ENCODE data around the gene KCNC4. TPM values are rescaled to one million over a fixed set of nuclear protein-coding genes. Genes with fewer than 3 reads are reported as not detected.

Gene KCNC4
- polyA plus RNA-seq, 1 donor from 2014 or later = 0.57 TPM

DNA sequence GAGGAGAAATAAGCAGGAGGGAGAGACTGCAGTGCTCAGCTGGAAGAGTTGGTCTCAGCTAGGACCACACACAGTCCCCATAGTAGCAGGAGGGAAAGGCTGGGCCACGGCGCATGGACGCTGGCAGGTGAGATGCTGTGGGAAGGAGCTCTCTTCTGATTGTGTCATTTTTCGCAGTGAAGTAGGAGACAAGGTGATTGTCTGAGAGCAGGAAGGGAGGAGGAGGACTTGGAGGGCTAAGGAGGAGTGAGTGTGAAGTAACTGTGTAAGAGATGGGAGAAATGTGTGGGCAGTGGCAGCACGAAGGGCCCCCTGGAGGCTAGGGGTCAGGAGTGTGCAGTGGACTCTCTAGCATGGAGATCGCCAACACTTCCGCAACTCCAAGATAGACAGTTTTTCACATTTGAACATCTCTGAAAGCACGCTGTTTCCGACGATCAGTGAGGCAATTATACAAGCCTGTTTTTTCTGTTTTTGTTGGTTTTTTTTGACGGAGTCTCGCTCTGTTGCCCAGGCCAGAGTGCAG, 26.4 kb upstream of the KCNC4 start:
- Histone ChIP-seq H3F3A (ENCODE audit: insufficient read depth, low read length, poor library complexity, severe bottlenecking) (no peaks in the 10 kb centered on the region), H3K9ac (ENCODE audit: low read length) (no peak overlapping the region), H3K79me2 (replicated peaks; ENCODE audit: insufficient read depth, low read length) (no peaks in the 10 kb centered on the region), H2AFZ (ENCODE audit: low read depth, low read length) (no peak overlapping the region), H4K20me1 (ENCODE audit: insufficient read depth) (no peaks in the 10 kb centered on the region), H3K9me3 (ENCODE audit: low read length) (no peaks in the 10 kb centered on the region), H3K36me3 (ENCODE audit: insufficient read depth, low read length) (no peaks in the 10 kb centered on the region), H3K4me2 (ENCODE audit: low read length) (no peak overlapping the region), H3K27ac (ENCODE audit: low read length) (no peak overlapping the region), H3K27me3 (ENCODE audit: insufficient read depth, low read depth, low read length) (no peaks in the 10 kb centered on the region), H3K9me2 (ENCODE audit: insufficient read depth, low read length) (no peaks in the 10 kb centered on the region), H3K4me3 (ENCODE audit: low read length) (no peak overlapping the region)
- TF ChIP-seq MXI1 (conservative IDR thresholded peaks at IDR 0.05; ENCODE audit: poor library complexity, severe bottlenecking) = no peak
- TF ChIP-seq SMC3 (conservative IDR thresholded peaks at IDR 0.05; ENCODE audit: poor library complexity) = no peak
- TF ChIP-seq, protein P1, sequence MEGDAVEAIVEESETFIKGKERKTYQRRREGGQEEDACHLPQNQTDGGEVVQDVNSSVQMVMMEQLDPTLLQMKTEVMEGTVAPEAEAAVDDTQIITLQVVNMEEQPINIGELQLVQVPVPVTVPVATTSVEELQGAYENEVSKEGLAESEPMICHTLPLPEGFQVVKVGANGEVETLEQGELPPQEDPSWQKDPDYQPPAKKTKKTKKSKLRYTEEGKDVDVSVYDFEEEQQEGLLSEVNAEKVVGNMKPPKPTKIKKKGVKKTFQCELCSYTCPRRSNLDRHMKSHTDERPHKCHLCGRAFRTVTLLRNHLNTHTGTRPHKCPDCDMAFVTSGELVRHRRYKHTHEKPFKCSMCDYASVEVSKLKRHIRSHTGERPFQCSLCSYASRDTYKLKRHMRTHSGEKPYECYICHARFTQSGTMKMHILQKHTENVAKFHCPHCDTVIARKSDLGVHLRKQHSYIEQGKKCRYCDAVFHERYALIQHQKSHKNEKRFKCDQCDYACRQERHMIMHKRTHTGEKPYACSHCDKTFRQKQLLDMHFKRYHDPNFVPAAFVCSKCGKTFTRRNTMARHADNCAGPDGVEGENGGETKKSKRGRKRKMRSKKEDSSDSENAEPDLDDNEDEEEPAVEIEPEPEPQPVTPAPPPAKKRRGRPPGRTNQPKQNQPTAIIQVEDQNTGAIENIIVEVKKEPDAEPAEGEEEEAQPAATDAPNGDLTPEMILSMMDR (IDR thresholded peaks at IDR 0.05; ENCODE audit: poor library complexity, severe bottlenecking) = no peak
- TF ChIP-seq EP300 (conservative IDR thresholded peaks at IDR 0.05; ENCODE audit: poor library complexity, severe bottlenecking) = no peak
- TF ChIP-seq EZH2 (IDR thresholded peaks at IDR 0.05; ENCODE audit: borderline replicate concordance, insufficient read depth, low read length, poor library complexity, severe bottlenecking) = no peak
- no peak for TF ChIP-seq TAF1 (IDR thresholded peaks at IDR 0.05; ENCODE audit: low read depth)
- TF ChIP-seq POLR2AphosphoS5 (IDR thresholded peaks at IDR 0.05) = no peak
- TF ChIP-seq RAD21 (conservative IDR thresholded peaks at IDR 0.05) = no peak
- TF ChIP-seq, protein P2, sequence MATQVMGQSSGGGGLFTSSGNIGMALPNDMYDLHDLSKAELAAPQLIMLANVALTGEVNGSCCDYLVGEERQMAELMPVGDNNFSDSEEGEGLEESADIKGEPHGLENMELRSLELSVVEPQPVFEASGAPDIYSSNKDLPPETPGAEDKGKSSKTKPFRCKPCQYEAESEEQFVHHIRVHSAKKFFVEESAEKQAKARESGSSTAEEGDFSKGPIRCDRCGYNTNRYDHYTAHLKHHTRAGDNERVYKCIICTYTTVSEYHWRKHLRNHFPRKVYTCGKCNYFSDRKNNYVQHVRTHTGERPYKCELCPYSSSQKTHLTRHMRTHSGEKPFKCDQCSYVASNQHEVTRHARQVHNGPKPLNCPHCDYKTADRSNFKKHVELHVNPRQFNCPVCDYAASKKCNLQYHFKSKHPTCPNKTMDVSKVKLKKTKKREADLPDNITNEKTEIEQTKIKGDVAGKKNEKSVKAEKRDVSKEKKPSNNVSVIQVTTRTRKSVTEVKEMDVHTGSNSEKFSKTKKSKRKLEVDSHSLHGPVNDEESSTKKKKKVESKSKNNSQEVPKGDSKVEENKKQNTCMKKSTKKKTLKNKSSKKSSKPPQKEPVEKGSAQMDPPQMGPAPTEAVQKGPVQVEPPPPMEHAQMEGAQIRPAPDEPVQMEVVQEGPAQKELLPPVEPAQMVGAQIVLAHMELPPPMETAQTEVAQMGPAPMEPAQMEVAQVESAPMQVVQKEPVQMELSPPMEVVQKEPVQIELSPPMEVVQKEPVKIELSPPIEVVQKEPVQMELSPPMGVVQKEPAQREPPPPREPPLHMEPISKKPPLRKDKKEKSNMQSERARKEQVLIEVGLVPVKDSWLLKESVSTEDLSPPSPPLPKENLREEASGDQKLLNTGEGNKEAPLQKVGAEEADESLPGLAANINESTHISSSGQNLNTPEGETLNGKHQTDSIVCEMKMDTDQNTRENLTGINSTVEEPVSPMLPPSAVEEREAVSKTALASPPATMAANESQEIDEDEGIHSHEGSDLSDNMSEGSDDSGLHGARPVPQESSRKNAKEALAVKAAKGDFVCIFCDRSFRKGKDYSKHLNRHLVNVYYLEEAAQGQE (IDR thresholded peaks at IDR 0.05; ENCODE audit: borderline replicate concordance) = no peak

DNA sequence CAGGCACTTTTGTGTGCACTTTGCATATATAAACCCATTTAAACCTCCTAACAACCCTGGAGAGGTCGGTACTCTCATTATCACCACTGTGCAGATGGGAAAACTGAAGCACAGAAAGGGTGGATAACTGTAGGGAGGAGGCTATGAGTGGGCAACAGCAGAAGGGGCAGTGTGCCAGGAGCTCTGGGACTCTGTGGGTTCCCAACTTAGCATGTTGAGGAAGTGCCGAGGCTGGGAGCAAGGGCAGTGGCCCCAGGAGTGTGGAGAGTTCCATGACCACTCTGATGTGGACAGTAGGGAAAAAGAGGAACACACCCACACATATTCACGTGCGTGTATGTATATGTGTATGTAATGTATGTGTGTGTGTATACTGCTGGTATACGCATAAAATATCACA, 25.7 kb upstream of the KCNC4 start:
- Histone ChIP-seq H3K4me2 (ENCODE audit: low read length) (no peak overlapping the region), H3K27ac (ENCODE audit: low read length) (no peak overlapping the region), H3K9ac (ENCODE audit: low read length) (no peak overlapping the region), H3K9me2 (ENCODE audit: insufficient read depth, low read length) (no peaks in the 10 kb centered on the region), H3K36me3 (ENCODE audit: insufficient read depth, low read length) (no peaks in the 10 kb centered on the region), H2AFZ (ENCODE audit: low read depth, low read length) (no peak overlapping the region), H4K20me1 (ENCODE audit: insufficient read depth) (no peaks in the 10 kb centered on the region), H3F3A (ENCODE audit: insufficient read depth, low read length, poor library complexity, severe bottlenecking) (no peaks in the 10 kb centered on the region), H3K4me3 (ENCODE audit: low read length) (no peak overlapping the region), H3K9me3 (ENCODE audit: low read length) (no peaks in the 10 kb centered on the region), H3K79me2 (replicated peaks; ENCODE audit: insufficient read depth, low read length) (no peaks in the 10 kb centered on the region), H3K27me3 (ENCODE audit: insufficient read depth, low read depth, low read length) (no peaks in the 10 kb centered on the region)
- no peak for TF ChIP-seq EZH2 (IDR thresholded peaks at IDR 0.05; ENCODE audit: borderline replicate concordance, insufficient read depth, low read length, poor library complexity, severe bottlenecking)
- TF ChIP-seq, protein P2 (IDR thresholded peaks at IDR 0.05; ENCODE audit: borderline replicate concordance) = no peak
- TF ChIP-seq POLR2AphosphoS5 (IDR thresholded peaks at IDR 0.05) = no peak
- no peak for TF ChIP-seq TAF1 (IDR thresholded peaks at IDR 0.05; ENCODE audit: low read depth)
- no peak for TF ChIP-seq SMC3 (conservative IDR thresholded peaks at IDR 0.05; ENCODE audit: poor library complexity)
- TF ChIP-seq MXI1 (conservative IDR thresholded peaks at IDR 0.05; ENCODE audit: poor library complexity, severe bottlenecking) = no peak
- TF ChIP-seq RAD21 (conservative IDR thresholded peaks at IDR 0.05) = no peak
- TF ChIP-seq EP300 (conservative IDR thresholded peaks at IDR 0.05; ENCODE audit: poor library complexity, severe bottlenecking) = no peak
- TF ChIP-seq, protein P1 (IDR thresholded peaks at IDR 0.05; ENCODE audit: poor library complexity, severe bottlenecking) = no peak
